ENCODE results near the gene PDE1A. TPM values are rescaled to one million over a fixed set of nuclear protein-coding genes. Genes with fewer than 3 reads are reported as not detected.

PDE1A gene
- total RNA-seq, 4 donors from 2014 or later, result 2.3 to 8.1 (median 2.9) TPM

DNA sequence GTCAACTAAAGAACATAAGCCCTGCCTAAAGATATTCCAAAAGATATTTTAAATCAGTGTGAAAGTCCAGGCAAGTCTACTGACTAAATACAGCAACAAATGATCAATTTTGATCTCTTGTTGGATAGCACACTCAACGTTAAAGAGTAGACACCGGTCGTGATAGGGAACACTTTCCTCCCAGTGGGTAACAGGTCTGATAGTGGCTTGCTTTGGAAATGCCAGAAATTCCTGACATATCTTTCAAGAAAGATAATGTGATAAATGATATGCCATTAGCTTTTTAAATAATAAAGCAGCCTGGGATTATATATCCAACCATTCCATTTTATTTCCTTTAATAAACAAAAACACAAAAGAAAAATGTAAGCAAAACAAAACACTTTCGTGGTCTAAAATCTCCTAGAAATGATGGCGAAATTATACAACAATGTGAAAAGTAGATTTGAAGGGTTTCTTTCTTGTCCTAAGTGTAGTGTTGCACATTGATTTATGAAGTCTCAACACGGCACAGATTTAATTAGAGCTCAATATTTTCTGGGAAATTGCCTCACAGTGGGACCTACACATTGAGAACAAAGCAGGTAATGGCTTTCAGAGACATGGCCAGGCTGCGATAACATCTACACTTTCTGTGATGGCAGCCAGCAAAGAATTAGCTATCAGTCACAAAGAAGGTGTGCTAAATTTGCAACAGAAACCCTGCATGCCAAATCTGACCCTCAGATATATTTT is 282.6 kb downstream of the PDE1A start:
- no peak for DNase-seq (ENCODE audit: low spot score in 2 of 2)
- H3K27me3 ChIP-seq, result no peaks in the 10 kb centered on the region
- no peak for TF ChIP-seq EP300 (IDR thresholded peaks at IDR 0.05)
- no peak for TF ChIP-seq POLR2A (IDR thresholded peaks at IDR 0.05)
- TF ChIP-seq, protein P1, sequence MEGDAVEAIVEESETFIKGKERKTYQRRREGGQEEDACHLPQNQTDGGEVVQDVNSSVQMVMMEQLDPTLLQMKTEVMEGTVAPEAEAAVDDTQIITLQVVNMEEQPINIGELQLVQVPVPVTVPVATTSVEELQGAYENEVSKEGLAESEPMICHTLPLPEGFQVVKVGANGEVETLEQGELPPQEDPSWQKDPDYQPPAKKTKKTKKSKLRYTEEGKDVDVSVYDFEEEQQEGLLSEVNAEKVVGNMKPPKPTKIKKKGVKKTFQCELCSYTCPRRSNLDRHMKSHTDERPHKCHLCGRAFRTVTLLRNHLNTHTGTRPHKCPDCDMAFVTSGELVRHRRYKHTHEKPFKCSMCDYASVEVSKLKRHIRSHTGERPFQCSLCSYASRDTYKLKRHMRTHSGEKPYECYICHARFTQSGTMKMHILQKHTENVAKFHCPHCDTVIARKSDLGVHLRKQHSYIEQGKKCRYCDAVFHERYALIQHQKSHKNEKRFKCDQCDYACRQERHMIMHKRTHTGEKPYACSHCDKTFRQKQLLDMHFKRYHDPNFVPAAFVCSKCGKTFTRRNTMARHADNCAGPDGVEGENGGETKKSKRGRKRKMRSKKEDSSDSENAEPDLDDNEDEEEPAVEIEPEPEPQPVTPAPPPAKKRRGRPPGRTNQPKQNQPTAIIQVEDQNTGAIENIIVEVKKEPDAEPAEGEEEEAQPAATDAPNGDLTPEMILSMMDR (IDR thresholded peaks at IDR 0.05), result no peak
- TF ChIP-seq POLR2AphosphoS5 (IDR thresholded peaks at IDR 0.05), result no peak
- H3K9me3 ChIP-seq, result no peaks in the 10 kb centered on the region
- no peaks in the 10 kb centered on the region for H3K4me1 ChIP-seq
- no peak overlapping the region for H3K27ac ChIP-seq
- H3K4me3 ChIP-seq, result no peak overlapping the region
- 65% methylated on average over 7 of the region's 7 CpGs for WGBS
- no peaks in the 10 kb centered on the region for H3K36me3 ChIP-seq

DNA sequence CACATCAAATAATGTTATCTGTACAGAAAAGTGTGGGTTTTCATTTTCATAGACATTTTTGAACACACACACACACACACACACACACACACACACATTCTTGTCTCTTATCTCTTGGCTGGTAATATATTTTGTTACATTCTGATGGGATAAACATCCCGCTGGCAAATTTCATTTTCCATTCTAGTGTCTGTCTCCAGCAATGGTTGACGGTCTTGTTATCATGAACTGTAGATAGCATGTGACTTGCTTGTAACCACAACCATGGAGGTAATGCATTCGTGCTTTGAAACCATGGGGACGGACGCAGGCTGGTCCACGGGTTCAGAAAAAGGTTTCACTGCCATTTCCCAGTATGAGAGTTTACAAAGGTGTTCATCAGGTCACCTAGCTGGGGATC is 284.8 kb downstream of the PDE1A start:
- H3K27me3 ChIP-seq, result no peaks in the 10 kb centered on the region
- no peaks in the 10 kb centered on the region for H3K9me3 ChIP-seq
- 74% methylated on average over 6 of the region's 6 CpGs for WGBS
- DNase-seq (ENCODE audit: low spot score in 2 of 2), result no peak
- H3K27ac ChIP-seq, result no peak overlapping the region
- no peak overlapping the region for H3K4me3 ChIP-seq
- TF ChIP-seq, protein P1 (IDR thresholded peaks at IDR 0.05), result no peak
- no peak for TF ChIP-seq POLR2A (IDR thresholded peaks at IDR 0.05)
- TF ChIP-seq EP300 (IDR thresholded peaks at IDR 0.05), result no peak
- no peak for TF ChIP-seq POLR2AphosphoS5 (IDR thresholded peaks at IDR 0.05)
- no peaks in the 10 kb centered on the region for H3K4me1 ChIP-seq
- no peaks in the 10 kb centered on the region for H3K36me3 ChIP-seq

DNA sequence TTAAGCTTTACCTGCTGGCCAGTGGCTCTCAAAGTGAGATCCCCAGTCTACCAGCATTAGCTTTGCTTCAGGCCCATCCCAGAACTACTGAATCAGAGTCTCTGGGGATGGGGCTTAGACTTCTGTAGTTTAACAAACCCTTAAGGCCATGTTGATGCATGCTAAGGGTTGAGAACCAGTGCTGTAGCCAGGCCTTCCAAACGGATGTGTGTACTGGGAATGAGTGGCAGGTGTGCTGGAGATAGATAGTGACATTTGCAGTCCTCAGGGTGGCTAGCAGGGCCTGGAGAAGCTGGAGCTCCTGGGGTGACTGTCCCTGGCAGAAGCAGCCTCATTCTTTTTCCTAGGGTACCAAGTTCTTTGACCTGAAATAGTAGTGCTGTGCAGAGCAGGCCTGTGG is 292.6 kb downstream of the PDE1A start:
- Histone ChIP-seq H3K36me3 (no peaks in the 10 kb centered on the region), H3K4me1 (no peaks in the 10 kb centered on the region), H3K4me3 (no peak overlapping the region), H3K27me3 (no peaks in the 10 kb centered on the region), H3K27ac (no peak overlapping the region), H3K9me3 (no peaks in the 10 kb centered on the region)
- TF ChIP-seq, protein P1 (IDR thresholded peaks at IDR 0.05), result no peak
- no peak for TF ChIP-seq POLR2A (IDR thresholded peaks at IDR 0.05)
- TF ChIP-seq EP300 (IDR thresholded peaks at IDR 0.05), result no peak
- TF ChIP-seq POLR2AphosphoS5 (IDR thresholded peaks at IDR 0.05), result no peak
- WGBS, result 45% methylated on average over 1 of the region's 1 CpG
- no peak for DNase-seq (ENCODE audit: low spot score in 2 of 2)

DNA sequence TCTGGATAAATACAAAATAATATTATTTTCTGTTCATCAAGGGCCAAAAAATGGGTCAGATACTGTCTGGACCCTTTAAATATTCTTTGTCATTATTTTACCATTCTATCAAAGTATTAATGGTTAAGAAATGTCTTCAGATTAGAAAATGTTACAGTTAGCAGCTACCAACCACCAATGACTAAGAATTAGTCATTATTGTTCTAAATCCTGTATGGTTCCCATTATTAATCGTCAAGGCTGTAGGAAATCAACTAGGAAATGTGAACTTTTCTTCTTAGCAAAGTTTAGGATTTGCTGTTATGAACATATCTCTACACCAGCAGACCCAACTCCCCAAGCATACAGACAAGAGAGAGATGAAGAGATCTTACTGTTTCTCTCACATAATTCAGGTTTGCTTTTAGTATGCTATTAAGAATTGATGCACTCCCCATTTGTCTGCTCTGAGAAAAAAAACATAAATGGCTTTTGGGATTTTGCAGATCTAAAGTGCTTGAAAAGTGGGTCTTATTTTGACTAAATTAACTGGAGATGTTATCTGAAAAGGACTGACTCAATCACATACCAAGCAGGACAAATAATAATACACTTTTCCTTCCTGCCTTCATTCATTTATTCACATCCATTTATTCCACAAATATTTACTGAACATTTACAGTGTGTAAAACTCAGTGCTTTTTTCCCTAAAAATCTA is 293.5 kb downstream of the PDE1A start:
- Histone ChIP-seq H3K4me1 (peaks cover 6% of the 10 kb centered on the region), H3K9me3 (no peaks in the 10 kb centered on the region), H3K27me3 (no peaks in the 10 kb centered on the region), H3K36me3 (no peaks in the 10 kb centered on the region), H3K27ac (no peak overlapping the region), H3K4me3 (no peak overlapping the region)
- 49% methylated on average over 1 of the region's 1 CpG for WGBS
- no peak for DNase-seq (ENCODE audit: low spot score in 2 of 2)
- TF ChIP-seq POLR2A (IDR thresholded peaks at IDR 0.05) (no peak), EP300 (IDR thresholded peaks at IDR 0.05) (no peak), POLR2AphosphoS5 (IDR thresholded peaks at IDR 0.05) (no peak)
- TF ChIP-seq, protein P1 (IDR thresholded peaks at IDR 0.05), result no peak

DNA sequence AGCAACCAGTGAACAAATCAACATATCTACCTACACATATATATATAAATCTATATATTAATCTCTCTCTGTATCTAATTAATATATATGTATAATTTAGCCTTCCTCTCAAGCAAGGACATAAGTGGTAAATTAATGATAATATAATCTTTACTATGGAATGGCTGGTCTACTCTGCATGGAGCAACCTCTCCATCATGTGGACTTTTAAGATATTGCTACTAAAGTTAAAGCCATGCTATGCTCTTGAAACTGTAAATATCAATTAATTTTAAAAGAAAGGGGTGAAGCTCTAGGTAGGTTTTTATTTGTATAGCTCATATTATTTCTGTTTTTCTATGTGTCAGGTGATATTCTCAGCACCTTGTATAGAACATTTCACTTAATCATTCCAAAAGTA is 294.2 kb downstream of the PDE1A start:
- no peak for TF ChIP-seq POLR2A (IDR thresholded peaks at IDR 0.05)
- no peak for TF ChIP-seq POLR2AphosphoS5 (IDR thresholded peaks at IDR 0.05)
- TF ChIP-seq, protein P1 (IDR thresholded peaks at IDR 0.05), result no peak
- TF ChIP-seq EP300 (IDR thresholded peaks at IDR 0.05), result no peak
- H3K27me3 ChIP-seq, result no peaks in the 10 kb centered on the region
- no peak overlapping the region for H3K27ac ChIP-seq
- H3K4me1 ChIP-seq, result peaks cover 6% of the 10 kb centered on the region
- H3K9me3 ChIP-seq, result no peaks in the 10 kb centered on the region
- H3K36me3 ChIP-seq, result no peaks in the 10 kb centered on the region
- no peak for DNase-seq (ENCODE audit: low spot score in 2 of 2)
- H3K4me3 ChIP-seq, result no peak overlapping the region

Data from suprapubic skin (tissue), 4 donors.